Naive B cell (primary cell): ENCODE results near the gene LRRC10B. TPM values are rescaled to one million over a fixed set of nuclear protein-coding genes. Genes with fewer than 3 reads are reported as not detected.

ENCODE experiments used
- ATAC-seq, 2 donors: fragments of 150-1000 bp; cut with Tn5 transposase; 2 replicates each; pipeline ENCODE4 v1.10.0; 2021; ENCODE audit warnings: low read depth in 2 of 2, mild to moderate bottlenecking in 2 of 2, moderate library complexity in 2 of 2
- DNase-seq: peaks from one replicate; pipeline ENCODE4 v3.0.0; 2022
- H3K27ac Mint-ChIP-seq, 6 donors: one replicate each; pipeline ENCODE4 v1.8.0; 2020 to 2022; ENCODE audit warnings: mild to moderate bottlenecking in 6 of 6, mixed read lengths in 6 of 6, moderate library complexity in 5 of 6, inconsistent platforms in 2 of 6
- H3K27me3 Mint-ChIP-seq, 3 donors: one replicate each; pipeline ENCODE4 v1.8.0; 2021 to 2022; ENCODE audit warnings: mixed read lengths in 3 of 3, mild to moderate bottlenecking in 1 of 3
- H3K36me3 Mint-ChIP-seq, 2 donors: one replicate each; pipeline ENCODE4 v1.8.0; 2020 to 2022; ENCODE audit warnings: mixed read lengths in 2 of 2, inconsistent platforms in 1 of 2, mild to moderate bottlenecking in 1 of 2
- H3K4me1 Mint-ChIP-seq, 3 donors: one replicate each; pipeline ENCODE4 v1.8.0; 2020 to 2022; ENCODE audit warnings: mixed read lengths in 3 of 3, inconsistent platforms in 1 of 3, mild to moderate bottlenecking in 1 of 3, moderate library complexity in 1 of 3
- H3K4me3 Mint-ChIP-seq, 8 donors: one replicate each; pipeline ENCODE4 v1.8.0; 2020 to 2022; ENCODE audit warnings: mild to moderate bottlenecking in 8 of 8, mixed read lengths in 8 of 8, moderate library complexity in 8 of 8, inconsistent platforms in 2 of 8
- H3K9me3 Mint-ChIP-seq, 7 donors: one replicate each; pipeline ENCODE4 v1.8.0; 2020 to 2022; ENCODE audit warnings: mixed read lengths in 7 of 7, mild to moderate bottlenecking in 5 of 7, inconsistent platforms in 2 of 7, moderate library complexity in 1 of 7
- polyA plus RNA-seq, 6 donors: library from polyadenylated mRNA; unstranded; fragments of 300-500 nt; fragmentation: Illumina TruSeq; gene quantifications; one replicate each; pipeline ENCODE4 v1.2.3, GENCODE V29; 2021; ENCODE audit warnings: low read depth in 6 of 6

Gene LRRC10B
- polyA plus RNA-seq, 6 donors from 2014 or later, result 0.12 TPM; not detected in 5

DNA sequence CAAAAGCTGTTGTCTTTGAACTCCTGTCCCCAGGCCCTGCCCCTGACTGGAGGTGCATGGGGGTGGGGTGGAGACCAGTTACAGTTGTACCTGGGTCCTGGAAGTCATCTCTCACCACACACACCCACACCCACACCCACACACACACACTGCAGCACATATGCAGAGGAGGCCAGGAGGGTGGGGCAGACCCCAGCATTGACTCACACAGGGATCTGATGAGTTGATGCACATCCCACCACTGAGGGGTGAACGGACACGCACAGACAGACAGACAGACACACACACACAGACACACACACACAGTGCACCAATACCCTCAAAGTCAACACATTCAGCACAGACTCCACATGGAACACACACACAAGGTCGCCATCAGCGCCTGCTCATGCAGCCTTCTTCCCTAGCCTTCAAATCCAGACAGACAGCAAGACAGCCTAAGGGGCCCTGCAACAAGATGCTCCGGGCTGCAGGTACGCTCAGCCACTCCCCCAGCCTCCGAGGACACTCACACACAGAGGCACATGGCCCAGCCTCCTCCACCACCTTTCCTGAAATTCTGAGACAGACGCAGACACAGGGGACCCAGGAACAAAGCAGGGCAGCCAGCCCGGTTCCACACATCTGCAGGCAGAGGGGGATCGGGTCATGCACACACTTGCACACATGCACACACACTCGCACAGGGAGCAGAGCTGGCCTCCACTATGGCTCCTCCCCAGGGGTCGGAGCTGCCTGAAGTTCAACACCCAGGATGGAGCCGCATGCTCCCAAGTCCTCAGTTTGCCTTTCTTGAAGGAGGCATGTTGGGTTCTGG lies 45.8 kb downstream of the LRRC10B start:
- H3K36me3 Mint-ChIP-seq, result peaks cover 0 to 10% of the 10 kb centered on the region in 2 donors
- ATAC-seq (no peak), DNase-seq (no peak)
- no peak overlapping the region for H3K27ac Mint-ChIP-seq
- peak overlapping the region in 2 of 8 donors; percentile 29 to 42 for H3K4me3 Mint-ChIP-seq
- H3K4me1 Mint-ChIP-seq, result peaks cover 14 to 21% (median 15%) of the 10 kb centered on the region in 3 donors
- peaks cover 0 to 3% (median 0%) of the 10 kb centered on the region in 7 donors for H3K9me3 Mint-ChIP-seq
- peaks cover 48 to 88% (median 77%) of the 10 kb centered on the region in 3 donors for H3K27me3 Mint-ChIP-seq

DNA sequence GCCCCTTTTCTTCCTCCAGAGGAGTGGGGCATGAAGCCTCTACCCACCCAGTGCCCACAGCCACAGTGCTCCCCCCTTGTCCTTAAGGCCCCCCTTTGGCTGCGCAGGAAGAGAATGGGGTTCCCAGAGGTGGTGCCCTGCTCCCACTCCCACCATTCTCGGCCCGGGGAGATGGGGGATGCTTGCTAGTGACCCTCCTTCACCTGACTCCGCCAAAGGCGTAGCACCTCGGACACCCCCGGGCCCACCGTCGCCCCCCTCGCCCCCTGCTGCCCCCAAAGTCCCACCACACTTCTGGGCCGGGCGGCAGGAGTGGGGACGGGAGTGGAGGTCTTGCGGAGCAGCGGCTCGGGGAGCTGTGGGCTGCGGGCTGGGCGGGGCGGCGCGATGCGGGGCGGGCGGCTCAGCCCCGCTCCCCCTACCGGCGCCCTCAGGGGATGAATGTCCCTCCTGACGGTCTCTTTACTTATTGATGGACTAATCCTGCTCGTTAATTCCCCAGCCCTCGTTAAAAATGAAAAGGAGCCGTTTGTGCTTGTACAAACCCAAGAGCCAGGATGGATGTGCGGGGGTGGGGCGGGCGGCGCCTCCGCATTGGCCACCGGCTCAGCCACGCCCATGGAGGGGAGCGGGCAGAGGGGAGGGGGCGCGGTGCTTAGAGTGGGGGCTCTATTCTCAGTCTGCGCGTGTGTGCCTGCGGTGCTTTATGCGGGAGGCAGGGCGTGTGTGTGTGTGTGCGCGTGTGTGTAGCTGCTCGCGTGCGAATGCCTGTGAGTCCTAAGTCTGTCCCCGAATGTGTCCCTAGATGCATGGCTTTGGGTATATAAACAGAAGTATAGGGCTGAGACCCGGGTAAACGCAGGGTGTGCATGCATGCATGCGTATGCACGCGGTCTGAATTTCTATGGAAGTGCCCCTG lies 46.8 kb downstream of the LRRC10B start:
- Mint-ChIP-seq H3K9me3 (peaks cover 0 to 3% (median 0%) of the 10 kb centered on the region in 7 donors), H3K36me3 (peaks cover 0 to 10% of the 10 kb centered on the region in 2 donors), H3K4me3 (peak overlapping the region in 1 of 8 donors; percentile 57), H3K27ac (no peak overlapping the region), H3K4me1 (peaks cover 14 to 21% (median 15%) of the 10 kb centered on the region in 3 donors), H3K27me3 (peaks cover 50 to 86% (median 85%) of the 10 kb centered on the region in 3 donors)
- DNase-seq (no peak), ATAC-seq (peak in 1 of 2 donors; percentile 27)

DNA sequence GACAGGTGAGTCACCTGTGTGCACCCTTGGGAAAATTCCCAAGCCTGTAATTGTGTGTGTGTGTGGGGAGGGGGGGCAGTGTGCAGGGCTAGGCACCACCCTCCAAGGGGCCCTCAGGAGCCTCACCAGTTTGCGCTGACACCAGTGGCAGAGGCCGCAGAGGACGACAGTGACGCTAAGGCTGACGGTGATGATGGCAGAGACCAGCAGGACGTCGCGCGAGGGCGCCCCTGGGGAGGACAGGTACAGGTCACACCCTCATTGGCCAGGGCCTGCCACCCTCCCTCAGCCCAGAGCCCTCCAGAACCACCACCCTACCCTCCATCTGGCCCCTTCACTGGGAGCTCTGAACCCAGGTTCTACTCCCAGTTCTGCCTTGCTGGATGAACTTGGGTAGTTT lies 47.4 kb downstream of the LRRC10B start:
- H3K27ac Mint-ChIP-seq, result no peak overlapping the region
- ATAC-seq, result no peak
- H3K36me3 Mint-ChIP-seq, result peaks cover 0 to 10% of the 10 kb centered on the region in 2 donors
- peaks cover 12 to 20% (median 14%) of the 10 kb centered on the region in 3 donors for H3K4me1 Mint-ChIP-seq
- no peak overlapping the region for H3K4me3 Mint-ChIP-seq
- DNase-seq, result no peak
- H3K27me3 Mint-ChIP-seq, result peaks cover 55 to 87% (median 87%) of the 10 kb centered on the region in 3 donors
- peaks cover 0 to 3% (median 0%) of the 10 kb centered on the region in 7 donors for H3K9me3 Mint-ChIP-seq

DNA sequence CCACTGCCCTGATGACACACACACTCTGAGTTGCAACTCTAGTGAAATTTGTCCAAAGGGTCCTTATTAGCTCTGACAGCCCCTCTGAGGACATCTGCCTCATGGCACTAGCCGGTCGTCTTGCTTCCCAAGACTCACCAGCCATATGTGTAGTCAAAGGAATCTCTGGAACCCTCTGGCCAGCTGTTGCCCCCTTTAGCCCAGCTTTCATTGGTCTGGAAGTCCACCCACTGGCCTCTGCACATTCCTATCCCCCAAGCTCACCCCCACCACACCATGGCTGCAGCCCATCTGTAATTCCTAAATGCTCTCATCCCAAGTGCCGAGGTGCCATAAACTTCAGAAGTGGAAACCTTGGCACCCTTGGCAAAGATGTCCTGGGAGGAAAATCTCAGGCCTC lies 48.1 kb downstream of the LRRC10B start:
- Mint-ChIP-seq H3K27me3 (peaks cover 59 to 90% (median 86%) of the 10 kb centered on the region in 3 donors), H3K4me1 (peaks cover 9 to 17% (median 14%) of the 10 kb centered on the region in 3 donors), H3K9me3 (peaks cover 0 to 3% (median 0%) of the 10 kb centered on the region in 7 donors), H3K4me3 (peak overlapping the region in 1 of 8 donors; percentile 40), H3K36me3 (peaks cover 0 to 10% of the 10 kb centered on the region in 2 donors), H3K27ac (no peak overlapping the region)
- DNase-seq (no peak), ATAC-seq (no peak)

Other genes starting within 250 kb of the LRRC10B start
- gene VWCE, start 213.4 kb upstream of the LRRC10B start, polyA plus RNA-seq, result under 1 TPM in 3 of 6 donors, not detected in 3; 0.24 to 0.79 (median 0.76) TPM
- gene DDB1, start 175.6 kb upstream of the LRRC10B start, polyA plus RNA-seq, result 100 to 1,000 TPM; 103 to 177 (median 111) TPM
- 10 to 100 TPM; 38.3 to 62.2 (median 46.4) TPM for gene TKFC, start 175.5 kb upstream of the LRRC10B start, polyA plus RNA-seq
- gene CYB561A3, start 146.9 kb upstream of the LRRC10B start, polyA plus RNA-seq, result 1,000 to 10,000 TPM; 1,105 to 1,945 (median 1,251) TPM
- gene TMEM138, start 146.4 kb upstream of the LRRC10B start, polyA plus RNA-seq, result 10 to 100 TPM; 37.9 to 56.4 (median 41.9) TPM
- gene TMEM216, start 116.2 kb upstream of the LRRC10B start, polyA plus RNA-seq, result 10 to 100 TPM; 36.4 to 76.6 (median 65.0) TPM
- gene CPSF7, start 78.8 kb upstream of the LRRC10B start, polyA plus RNA-seq, result 10 to 100 TPM; 26.3 to 43.8 (median 36.6) TPM
- gene SDHAF2, start 78.6 kb upstream of the LRRC10B start, polyA plus RNA-seq, result 10 to 100 TPM; 65.7 to 83.3 (median 79.1) TPM
- not detected for gene SYT7, start 72.3 kb downstream of the LRRC10B start, polyA plus RNA-seq
- gene DAGLA, start 171.6 kb downstream of the LRRC10B start, polyA plus RNA-seq, result not detected
- under 1 TPM in 5 of 6 donors, not detected in 1; 0.11 to 0.35 (median 0.17) TPM for gene MYRF, start 243.9 kb downstream of the LRRC10B start, polyA plus RNA-seq